Measurements from ENCODE around the gene BIRC2. TPM values are rescaled to one million over a fixed set of nuclear protein-coding genes. Genes with fewer than 3 reads are reported as not detected.

BIRC2 gene
- total RNA-seq, 2 donors from 2014 or later, result 45.4 to 55.3 TPM

DNA sequence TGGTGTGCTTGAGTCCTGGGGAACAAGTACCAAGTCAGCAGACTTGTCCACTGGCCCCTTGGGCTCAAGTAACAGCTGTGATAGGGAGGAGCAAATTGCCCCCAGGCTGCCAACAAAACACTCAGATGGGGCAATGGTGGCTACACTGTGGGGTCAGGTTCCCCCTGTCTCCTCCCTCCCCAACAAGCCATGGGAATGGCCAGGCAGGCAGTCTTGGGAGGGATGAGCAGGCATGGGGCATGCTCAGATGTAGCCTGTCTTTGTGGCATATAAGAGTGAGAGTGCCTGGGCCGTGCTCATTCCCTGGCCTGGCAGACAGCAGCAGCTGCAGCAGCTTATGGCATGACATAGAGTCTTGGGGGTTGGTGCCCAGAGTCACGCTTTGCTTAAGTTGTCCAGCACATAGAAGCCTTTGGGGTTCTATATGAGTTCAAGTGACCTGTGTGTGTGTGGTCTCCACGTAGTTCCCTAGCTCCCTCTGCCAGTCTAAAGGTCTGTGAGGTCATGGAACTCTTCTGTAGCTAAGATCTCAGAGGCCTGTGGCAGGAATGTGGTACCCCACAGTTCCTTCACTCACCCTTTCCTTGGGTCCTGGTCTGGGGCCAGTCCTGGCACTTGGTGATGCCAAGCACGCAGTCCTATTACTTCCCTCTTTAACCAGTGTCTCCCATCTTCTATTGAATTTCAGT is 44.7 kb downstream of the BIRC2 start:
- Mint-ChIP-seq H3K4me3 (no peak overlapping the region), H3K27ac (no peak overlapping the region), H3K27me3 (ENCODE audit: insufficient read depth) (no peaks in the 10 kb centered on the region), H3K36me3 (ENCODE audit: low read depth) (peaks cover 64% of the 10 kb centered on the region), H3K4me1 (peaks cover 5% of the 10 kb centered on the region), H3K9me3 (no peaks in the 10 kb centered on the region)
- Histone ChIP-seq H3K27me3 (ENCODE audit: control insufficient read depth, insufficient read depth, low read length, poor library complexity, severe bottlenecking) (no peaks in the 10 kb centered on the region), H3K27ac (ENCODE audit: low read depth, low read length) (no peak overlapping the region), H3K4me1 (ENCODE audit: control insufficient read depth, insufficient read depth, low read length) (peaks cover 2% of the 10 kb centered on the region), H3K4me3 (ENCODE audit: low read length) (no peak overlapping the region), H3K9ac (ENCODE audit: extremely low read depth, low read length, poor library complexity, severe bottlenecking) (no peak overlapping the region), H3K36me3 (ENCODE audit: control insufficient read depth, insufficient read depth, low read length) (peaks cover 79% of the 10 kb centered on the region), H3K9me3 (ENCODE audit: control insufficient read depth, low read length) (peaks cover 10% of the 10 kb centered on the region)
- TF ChIP-seq CTCF (conservative IDR thresholded peaks at IDR 0.05), result no peak
- peak; percentile 42 for DNase-seq
- WGBS, 2 experiments (ENCODE audit: insufficient coverage in 1 of 2, insufficient read length in 1 of 2), result 90 to 94% methylated on average over 3 to 4 of the region's 4 CpGs

DNA sequence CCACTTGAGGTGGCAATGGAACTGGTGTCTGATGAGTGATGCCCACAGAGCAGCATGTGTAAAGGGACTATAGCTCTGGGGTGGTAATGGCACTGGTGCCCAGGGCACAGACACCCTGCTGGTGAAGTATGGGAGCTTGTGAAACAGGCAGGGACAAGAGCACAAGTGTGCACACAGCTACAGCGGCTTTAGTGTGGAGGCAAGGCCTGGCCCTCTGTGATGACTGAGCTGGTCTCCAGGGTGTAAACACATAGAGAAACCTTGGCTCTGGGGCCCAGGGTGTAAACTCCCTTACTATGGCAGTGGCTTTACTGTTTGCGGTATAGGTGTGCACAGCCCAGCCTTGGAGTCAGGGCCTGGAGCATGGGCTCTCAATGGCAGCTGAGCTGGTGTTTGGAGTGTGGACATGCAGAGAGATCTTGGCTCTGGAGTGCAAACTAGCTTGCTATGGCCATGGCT is 46.3 kb downstream of the BIRC2 start:
- no peak overlapping the region for H3K9ac ChIP-seq (ENCODE audit: extremely low read depth, low read length, poor library complexity, severe bottlenecking)
- no peak for TF ChIP-seq CTCF (conservative IDR thresholded peaks at IDR 0.05)
- H3K27me3 Mint-ChIP-seq (ENCODE audit: insufficient read depth), result no peaks in the 10 kb centered on the region
- H3K4me3 Mint-ChIP-seq, result no peak overlapping the region
- H3K4me3 ChIP-seq (ENCODE audit: low read length), result no peak overlapping the region
- H3K36me3 Mint-ChIP-seq (ENCODE audit: low read depth), result peaks cover 60% of the 10 kb centered on the region
- peak; percentile 55 for DNase-seq
- peaks cover 2% of the 10 kb centered on the region for H3K4me1 ChIP-seq (ENCODE audit: control insufficient read depth, insufficient read depth, low read length)
- H3K9me3 Mint-ChIP-seq, result no peaks in the 10 kb centered on the region
- 100% methylated on average over 2 of the region's 2 CpGs; no CpG with 5 or more reads in 1 of the 2 experiments for WGBS, 2 experiments (ENCODE audit: insufficient coverage in 1 of 2, insufficient read length in 1 of 2)
- peaks cover 3% of the 10 kb centered on the region for H3K4me1 Mint-ChIP-seq
- H3K9me3 ChIP-seq (ENCODE audit: control insufficient read depth, low read length), result peaks cover 9% of the 10 kb centered on the region
- H3K27me3 ChIP-seq (ENCODE audit: control insufficient read depth, insufficient read depth, low read length, poor library complexity, severe bottlenecking), result no peaks in the 10 kb centered on the region
- H3K36me3 ChIP-seq (ENCODE audit: control insufficient read depth, insufficient read depth, low read length), result peaks cover 82% of the 10 kb centered on the region
- H3K27ac Mint-ChIP-seq, result peak overlapping the region; percentile 36
- H3K27ac ChIP-seq (ENCODE audit: low read depth, low read length), result no peak overlapping the region

DNA sequence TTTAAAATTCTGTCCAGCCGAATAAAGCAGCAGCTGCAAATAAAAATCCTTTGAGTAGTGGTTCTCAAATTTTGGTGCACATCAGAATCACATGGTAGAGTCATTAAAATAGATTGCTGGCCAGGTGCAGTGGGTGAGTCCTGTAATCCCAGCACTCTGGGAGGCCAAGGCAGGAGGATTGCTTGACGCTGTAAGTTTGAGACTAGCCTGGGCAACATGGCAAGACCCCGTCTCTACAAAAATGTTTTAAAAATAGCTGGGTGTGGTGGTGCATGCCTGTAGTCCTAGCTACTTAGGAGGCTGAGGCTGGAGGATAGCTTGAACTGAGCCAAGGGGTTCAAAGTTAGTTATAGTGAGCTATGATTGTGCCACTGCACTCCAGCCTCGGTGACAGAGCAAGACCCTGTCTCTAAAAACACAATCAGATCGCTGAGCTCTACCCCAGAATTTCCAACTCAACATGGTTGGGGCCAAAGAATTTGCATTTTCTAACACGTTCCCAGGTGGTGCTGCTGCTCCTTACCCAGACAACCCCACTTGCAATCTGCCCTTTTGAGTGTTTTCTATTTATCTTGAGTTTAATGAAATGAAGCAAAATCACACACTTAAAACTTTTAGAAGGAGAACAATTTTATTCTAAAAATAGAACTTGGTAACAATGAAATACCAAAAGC is 48.8 kb downstream of the BIRC2 start:
- no peak overlapping the region for H3K9ac ChIP-seq (ENCODE audit: extremely low read depth, low read length, poor library complexity, severe bottlenecking)
- H3K9me3 ChIP-seq (ENCODE audit: control insufficient read depth, low read length), result no peaks in the 10 kb centered on the region
- Mint-ChIP-seq H3K9me3 (no peaks in the 10 kb centered on the region), H3K27ac (no peak overlapping the region), H3K36me3 (ENCODE audit: low read depth) (peaks cover 64% of the 10 kb centered on the region), H3K27me3 (ENCODE audit: insufficient read depth) (no peaks in the 10 kb centered on the region), H3K4me3 (no peak overlapping the region), H3K4me1 (no peaks in the 10 kb centered on the region)
- WGBS, 2 experiments (ENCODE audit: insufficient coverage in 1 of 2, insufficient read length in 1 of 2), result 89 to 91% methylated on average over 3 to 6 of the region's 6 CpGs
- H3K36me3 ChIP-seq (ENCODE audit: control insufficient read depth, insufficient read depth, low read length), result peaks cover 86% of the 10 kb centered on the region
- H3K27me3 ChIP-seq (ENCODE audit: control insufficient read depth, insufficient read depth, low read length, poor library complexity, severe bottlenecking), result no peaks in the 10 kb centered on the region
- no peaks in the 10 kb centered on the region for H3K4me1 ChIP-seq (ENCODE audit: control insufficient read depth, insufficient read depth, low read length)
- no peak overlapping the region for H3K27ac ChIP-seq (ENCODE audit: low read depth, low read length)
- no peak for TF ChIP-seq CTCF (conservative IDR thresholded peaks at IDR 0.05)
- H3K4me3 ChIP-seq (ENCODE audit: low read length), result no peak overlapping the region
- DNase-seq, result no peak
